HG02885 (cell line): ENCODE data around the gene CRADD.
"Not testable (repeated sequence)": the region's sequence is repeated elsewhere in the genome, so short reads cannot be mapped to it uniquely, and the experiment has no call there.

Source experiments
- ATAC-seq: cut with Tn5 transposase; IDR thresholded peaks from one replicate; pipeline ENCODE4 v1.9.1; 2021; ENCODE audit warnings: mild to moderate bottlenecking; ENCODE audit not compliant: unreplicated experiment, poor library complexity

CRADD gene

GRCh38 chr12:93753285-93753684 is 76.1 kb downstream of the CRADD start:
- no peak for ATAC-seq

- ATAC-seq: no peak
Measured at GRCh38 chr12:93753838-93754429, 76.8 kb downstream of the CRADD start.

- not testable (repeated sequence) for ATAC-seq
Measured at GRCh38 chr12:93754859-93755258, 77.7 kb downstream of the CRADD start.

- no peak for ATAC-seq
Measured at GRCh38 chr12:93756288-93756687, 79.1 kb downstream of the CRADD start.

GRCh38 chr12:93757792-93758694 is 80.9 kb downstream of the CRADD start:
- no peak for ATAC-seq

GRCh38 chr12:93758801-93759373 is 81.7 kb downstream of the CRADD start:
- no peak for ATAC-seq

GRCh38 chr12:93759512-93760081 is 82.4 kb downstream of the CRADD start:
- ATAC-seq: no peak

- ATAC-seq: no peak
Measured at GRCh38 chr12:93760275-93760875, 83.2 kb downstream of the CRADD start.

GRCh38 chr12:93762059-93762719 is 85.0 kb downstream of the CRADD start:
- ATAC-seq: no peak

- ATAC-seq: no peak
Measured at GRCh38 chr12:93762912-93763553, 85.9 kb downstream of the CRADD start.

- no peak for ATAC-seq
Measured at GRCh38 chr12:93763746-93764147, 86.6 kb downstream of the CRADD start.

- no peak for ATAC-seq
Measured at GRCh38 chr12:93766371-93766770, 89.2 kb downstream of the CRADD start.

GRCh38 chr12:93766796-93767523 is 89.8 kb downstream of the CRADD start:
- ATAC-seq: no peak

- no peak for ATAC-seq
Measured at GRCh38 chr12:93767524-93767863, 90.3 kb downstream of the CRADD start.

GRCh38 chr12:93772003-93772700 is 95.0 kb downstream of the CRADD start:
- no peak for ATAC-seq

GRCh38 chr12:93773122-93773871 is 96.1 kb downstream of the CRADD start:
- ATAC-seq: no peak

GRCh38 chr12:93776581-93777018 is 99.4 kb downstream of the CRADD start:
- no peak for ATAC-seq

GRCh38 chr12:93777254-93777653 is 100.1 kb downstream of the CRADD start:
- no peak for ATAC-seq
